HCT116 (cell line): ENCODE data around the gene CTNND1.

Experiments used
- CEBPB ChIP-seq: IDR thresholded peaks from 2 replicates; pipeline ENCODE4 v1.6.1; 2012; ENCODE audit warnings: low read depth
- EZH2 ChIP-seq: fragments of 200-600 bp; sonication (generic); IDR thresholded peaks from 2 replicates; pipeline ENCODE4 v1.6.1; 2017; ENCODE audit warnings: antibody characterized with exemption, mixed run types
- POLR2A ChIP-seq: IDR thresholded peaks from 2 replicates; pipeline ENCODE4 v1.7.0; 2011; ENCODE audit warnings: borderline replicate concordance; ENCODE audit not compliant: insufficient read depth, insufficient read length; ENCODE audit errors: extremely low read depth
- ZNF274 ChIP-seq: fragments of 200-500 bp; sonication (Bioruptor generic); IDR thresholded peaks from 2 replicates; pipeline ENCODE4 v1.6.1; 2014; ENCODE audit warnings: mild to moderate bottlenecking, low read depth, low read length, inconsistent platforms
- TF ChIP-seq, protein P1 (sequence below), 3 experiments: fragments of 200-600 bp in 1 of 3; sonication (generic) in 1 of 3; IDR thresholded peaks in 2 of 3; conservative IDR thresholded peaks in 1 of 3; 2 replicates each; pipeline ENCODE4 v1.5.1; 2012 to 2017; ENCODE audit warnings: low read depth in 2 of 3, low read length in 2 of 3, antibody characterized with exemption in 1 of 3, borderline replicate concordance in 1 of 3, control low read depth in 1 of 3, mild to moderate bottlenecking in 1 of 3, mixed read lengths in 1 of 3, mixed run types in 1 of 3, moderate library complexity in 1 of 3; ENCODE audit not compliant: insufficient read depth in 1 of 3
- TF ChIP-seq, protein P2 (sequence below): IDR thresholded peaks from 2 replicates; pipeline ENCODE4 v1.6.1; 2012; ENCODE audit warnings: low read depth

DNA sequence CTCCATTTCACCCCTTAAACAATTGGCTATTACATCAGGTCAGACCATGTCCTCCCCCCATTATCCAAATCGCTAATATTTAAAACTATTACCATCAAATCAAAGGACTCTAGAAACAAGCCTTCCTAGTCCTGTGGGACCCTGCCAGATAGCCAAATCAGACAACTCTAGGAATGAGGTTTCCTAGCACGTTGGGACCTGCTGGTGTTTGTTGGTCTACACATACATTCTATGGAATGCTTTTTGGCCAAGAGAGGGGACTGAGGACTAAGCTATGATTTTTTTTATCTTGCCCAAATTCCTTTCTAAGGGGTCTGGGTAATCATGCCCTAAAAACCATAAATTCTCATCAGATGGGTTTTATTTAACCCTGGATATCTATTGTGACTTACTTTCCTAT lies 34.4 kb upstream of the CTNND1 start:
- TF ChIP-seq POLR2A: no peak
- TF ChIP-seq CEBPB: no peak
- no peak for TF ChIP-seq ZNF274
- TF ChIP-seq, protein P1, sequence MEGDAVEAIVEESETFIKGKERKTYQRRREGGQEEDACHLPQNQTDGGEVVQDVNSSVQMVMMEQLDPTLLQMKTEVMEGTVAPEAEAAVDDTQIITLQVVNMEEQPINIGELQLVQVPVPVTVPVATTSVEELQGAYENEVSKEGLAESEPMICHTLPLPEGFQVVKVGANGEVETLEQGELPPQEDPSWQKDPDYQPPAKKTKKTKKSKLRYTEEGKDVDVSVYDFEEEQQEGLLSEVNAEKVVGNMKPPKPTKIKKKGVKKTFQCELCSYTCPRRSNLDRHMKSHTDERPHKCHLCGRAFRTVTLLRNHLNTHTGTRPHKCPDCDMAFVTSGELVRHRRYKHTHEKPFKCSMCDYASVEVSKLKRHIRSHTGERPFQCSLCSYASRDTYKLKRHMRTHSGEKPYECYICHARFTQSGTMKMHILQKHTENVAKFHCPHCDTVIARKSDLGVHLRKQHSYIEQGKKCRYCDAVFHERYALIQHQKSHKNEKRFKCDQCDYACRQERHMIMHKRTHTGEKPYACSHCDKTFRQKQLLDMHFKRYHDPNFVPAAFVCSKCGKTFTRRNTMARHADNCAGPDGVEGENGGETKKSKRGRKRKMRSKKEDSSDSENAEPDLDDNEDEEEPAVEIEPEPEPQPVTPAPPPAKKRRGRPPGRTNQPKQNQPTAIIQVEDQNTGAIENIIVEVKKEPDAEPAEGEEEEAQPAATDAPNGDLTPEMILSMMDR (IDR thresholded peaks at IDR 0.05 in 2 of 3, conservative IDR thresholded peaks at IDR 0.05 in 1 of 3; ENCODE audit: borderline replicate concordance in 1 of 3, insufficient read depth in 1 of 3, low read depth in 2 of 3, low read length in 2 of 3): no peak
- TF ChIP-seq, protein P2, sequence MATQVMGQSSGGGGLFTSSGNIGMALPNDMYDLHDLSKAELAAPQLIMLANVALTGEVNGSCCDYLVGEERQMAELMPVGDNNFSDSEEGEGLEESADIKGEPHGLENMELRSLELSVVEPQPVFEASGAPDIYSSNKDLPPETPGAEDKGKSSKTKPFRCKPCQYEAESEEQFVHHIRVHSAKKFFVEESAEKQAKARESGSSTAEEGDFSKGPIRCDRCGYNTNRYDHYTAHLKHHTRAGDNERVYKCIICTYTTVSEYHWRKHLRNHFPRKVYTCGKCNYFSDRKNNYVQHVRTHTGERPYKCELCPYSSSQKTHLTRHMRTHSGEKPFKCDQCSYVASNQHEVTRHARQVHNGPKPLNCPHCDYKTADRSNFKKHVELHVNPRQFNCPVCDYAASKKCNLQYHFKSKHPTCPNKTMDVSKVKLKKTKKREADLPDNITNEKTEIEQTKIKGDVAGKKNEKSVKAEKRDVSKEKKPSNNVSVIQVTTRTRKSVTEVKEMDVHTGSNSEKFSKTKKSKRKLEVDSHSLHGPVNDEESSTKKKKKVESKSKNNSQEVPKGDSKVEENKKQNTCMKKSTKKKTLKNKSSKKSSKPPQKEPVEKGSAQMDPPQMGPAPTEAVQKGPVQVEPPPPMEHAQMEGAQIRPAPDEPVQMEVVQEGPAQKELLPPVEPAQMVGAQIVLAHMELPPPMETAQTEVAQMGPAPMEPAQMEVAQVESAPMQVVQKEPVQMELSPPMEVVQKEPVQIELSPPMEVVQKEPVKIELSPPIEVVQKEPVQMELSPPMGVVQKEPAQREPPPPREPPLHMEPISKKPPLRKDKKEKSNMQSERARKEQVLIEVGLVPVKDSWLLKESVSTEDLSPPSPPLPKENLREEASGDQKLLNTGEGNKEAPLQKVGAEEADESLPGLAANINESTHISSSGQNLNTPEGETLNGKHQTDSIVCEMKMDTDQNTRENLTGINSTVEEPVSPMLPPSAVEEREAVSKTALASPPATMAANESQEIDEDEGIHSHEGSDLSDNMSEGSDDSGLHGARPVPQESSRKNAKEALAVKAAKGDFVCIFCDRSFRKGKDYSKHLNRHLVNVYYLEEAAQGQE: no peak
- no peak for TF ChIP-seq EZH2
